ENCODE measurements around the gene SLC19A1. TPM values are rescaled to one million over a fixed set of nuclear protein-coding genes. Genes with fewer than 3 reads are reported as not detected.
A peak's percentile ranks its signal among the peaks of the same experiment; 100 is the strongest.
"Not testable (repeated sequence)": the region's sequence is repeated elsewhere in the genome, so short reads cannot be mapped to it uniquely, and the experiment has no call there.

SLC19A1 gene
- total RNA-seq, 1 donor from 2014 or later, result 10.2 TPM

- ATAC-seq; intact Hi-C loops (cut with DNase I): not testable (repeated sequence)
- DNase-seq (ENCODE audit: low spot score), result peak; percentile 36
Observed at GRCh38 chr21:45561241-45561640, 19.0 kb upstream of the SLC19A1 start.

GRCh38 chr21:45560106-45561021, 18.1 kb upstream of the SLC19A1 start:
- ATAC-seq (no peak), DNase-seq (ENCODE audit: low spot score) (peak; percentile 54)
- intact Hi-C loops (cut with DNase I), result no loop called here

GRCh38 chr21:45559216-45560105, 17.2 kb upstream of the SLC19A1 start:
- peak; percentile 51 for DNase-seq (ENCODE audit: low spot score)
- intact Hi-C loops (cut with DNase I), result loop anchor here (5.0 kb wide), 2 partner anchors 38 to 258 kb away; no protein-coding TSS in a partner anchor
- no peak for ATAC-seq

- intact Hi-C loops (cut with DNase I), result loop anchor here (5.0 kb wide), 2 partner anchors 39 to 259 kb away; no protein-coding TSS in a partner anchor
- ATAC-seq (no peak), DNase-seq (ENCODE audit: low spot score) (peak; percentile 56)
Observed at GRCh38 chr21:45558044-45558721, 15.9 kb upstream of the SLC19A1 start.

- no peak for ATAC-seq
- intact Hi-C loops (cut with DNase I), result loop anchor here (5.0 kb wide), 2 partner anchors 40 to 260 kb away; no protein-coding TSS in a partner anchor
- peak; percentile 58 for DNase-seq (ENCODE audit: low spot score)
Observed at GRCh38 chr21:45557616-45558043, 15.4 kb upstream of the SLC19A1 start.

- DNase-seq (ENCODE audit: low spot score), result peak; percentile 66
- peak; percentile 36 for ATAC-seq
- intact Hi-C loops (cut with DNase I), result loop anchor here (5.0 kb wide), 2 partner anchors 40 to 260 kb away; no protein-coding TSS in a partner anchor
Observed at GRCh38 chr21:45556645-45557615, 14.7 kb upstream of the SLC19A1 start.

- ATAC-seq, result no peak
- no peak for DNase-seq (ENCODE audit: low spot score)
- intact Hi-C loops (cut with DNase I), result loop anchor here (5.0 kb wide), 2 partner anchors 41 to 261 kb away; no protein-coding TSS in a partner anchor
Observed at GRCh38 chr21:45556302-45556644, 14.0 kb upstream of the SLC19A1 start.

GRCh38 chr21:45555557-45556301, 13.5 kb upstream of the SLC19A1 start:
- peak; percentile 90 for ATAC-seq
- DNase-seq (ENCODE audit: low spot score), result peak; percentile 88

GRCh38 chr21:45555251-45555556, 13.0 kb upstream of the SLC19A1 start:
- intact Hi-C loops (cut with DNase I), result loop anchor here (5.0 kb wide), 2 partner anchors 42 to 262 kb away; no protein-coding TSS in a partner anchor
- DNase-seq (ENCODE audit: low spot score) (no peak), ATAC-seq (no peak)

More at GRCh38 chr21:45555557-45556301, 13.5 kb upstream of the SLC19A1 start:
- intact Hi-C loops (cut with DNase I), result loop anchor here (5.0 kb wide), 2 partner anchors 42 to 262 kb away; no protein-coding TSS in a partner anchor

- intact Hi-C loops (cut with DNase I), result loop anchor here (5.0 kb wide), 2 partner anchors 43 to 263 kb away; no protein-coding TSS in a partner anchor
- ATAC-seq (peak; percentile 81), DNase-seq (ENCODE audit: low spot score) (peak; percentile 93)
Observed at GRCh38 chr21:45554477-45555175, 12.4 kb upstream of the SLC19A1 start.

- intact Hi-C loops (cut with DNase I), result no loop called here
- ATAC-seq (no peak), DNase-seq (ENCODE audit: low spot score) (peak; percentile 54)
Observed at GRCh38 chr21:45552696-45553391, 10.6 kb upstream of the SLC19A1 start.

GRCh38 chr21:45551783-45552695, 9.8 kb upstream of the SLC19A1 start:
- DNase-seq (ENCODE audit: low spot score), result peak; percentile 55

GRCh38 chr21:45551316-45551715, 9.1 kb upstream of the SLC19A1 start:
- ATAC-seq (no peak), DNase-seq (ENCODE audit: low spot score) (peak; percentile 51)
- intact Hi-C loops (cut with DNase I), result no loop called here

More at GRCh38 chr21:45551783-45552695, 9.8 kb upstream of the SLC19A1 start:
- intact Hi-C loops (cut with DNase I), result no loop called here
- no peak for ATAC-seq

GRCh38 chr21:45550522-45551210, 8.4 kb upstream of the SLC19A1 start:
- DNase-seq (ENCODE audit: low spot score), result peak; percentile 57
- intact Hi-C loops (cut with DNase I), result no loop called here
- ATAC-seq, result no peak

Data from sciatic nerve (tissue), 2 donors.